Measurements from ENCODE around the gene TRNAU1AP. TPM values are rescaled to one million over a fixed set of nuclear protein-coding genes. Genes with fewer than 3 reads are reported as not detected.
A peak's percentile ranks its signal among the peaks of the same experiment; 100 is the strongest.
"Not testable (repeated sequence)": the region's sequence is repeated elsewhere in the genome, so short reads cannot be mapped to it uniquely, and the experiment has no call there.

TRNAU1AP gene
- total RNA-seq, 1 experiment from 2014 or later: 43.0 TPM

GRCh38 chr1:28591708-28592320, 38.9 kb downstream of the TRNAU1AP start, which contains the start of gene RAB42:
Gene RAB42, plus strand, starts transcription at chr1:28592265. Its CDS starts 247 bp downstream, at chr1:28592512.
- no peak within 1 kb of the TSS for H3K27ac ChIP-seq
- DNase-seq: peak in 1 of 2 experiments; percentile 32
- no TSS peak for BruUV-seq (replicated peaks)
- no peaks in the 10 kb centered on the region for H3F3A ChIP-seq (ENCODE audit: insufficient read depth, low read depth)
- H3K36me3 ChIP-seq (ENCODE audit: low read depth): no peaks in the 10 kb centered on the region
- no peaks in the 10 kb centered on the region for H3K79me2 ChIP-seq (ENCODE audit: low read depth)
- no peaks in the 10 kb centered on the region for H3K4me1 ChIP-seq (replicated peaks; ENCODE audit: insufficient read depth)
- intact Hi-C loops (cut with micrococcal nuclease; ENCODE audit: unreplicated experiment): no loop called here
- CTCF ChIA-PET: interaction anchor here (0.5 kb wide), 1 partner anchor 227 kb away, joined by 4 read pairs; no protein-coding TSS in a partner anchor
- no peaks in the 10 kb centered on the region for H3K9me3 ChIP-seq (ENCODE audit: insufficient read depth, low read depth)
- H2AFZ ChIP-seq: peak within 1 kb of the TSS; percentile 71
- H4K20me1 ChIP-seq (ENCODE audit: insufficient read depth): no peaks in the 10 kb centered on the region
- H3K27me3 ChIP-seq (ENCODE audit: insufficient read depth, low read depth): no peaks in the 10 kb centered on the region
- TF ChIP-seq EZH2 (IDR thresholded peaks at IDR 0.05; ENCODE audit: low read depth): no peak
- TF ChIP-seq, protein P1, sequence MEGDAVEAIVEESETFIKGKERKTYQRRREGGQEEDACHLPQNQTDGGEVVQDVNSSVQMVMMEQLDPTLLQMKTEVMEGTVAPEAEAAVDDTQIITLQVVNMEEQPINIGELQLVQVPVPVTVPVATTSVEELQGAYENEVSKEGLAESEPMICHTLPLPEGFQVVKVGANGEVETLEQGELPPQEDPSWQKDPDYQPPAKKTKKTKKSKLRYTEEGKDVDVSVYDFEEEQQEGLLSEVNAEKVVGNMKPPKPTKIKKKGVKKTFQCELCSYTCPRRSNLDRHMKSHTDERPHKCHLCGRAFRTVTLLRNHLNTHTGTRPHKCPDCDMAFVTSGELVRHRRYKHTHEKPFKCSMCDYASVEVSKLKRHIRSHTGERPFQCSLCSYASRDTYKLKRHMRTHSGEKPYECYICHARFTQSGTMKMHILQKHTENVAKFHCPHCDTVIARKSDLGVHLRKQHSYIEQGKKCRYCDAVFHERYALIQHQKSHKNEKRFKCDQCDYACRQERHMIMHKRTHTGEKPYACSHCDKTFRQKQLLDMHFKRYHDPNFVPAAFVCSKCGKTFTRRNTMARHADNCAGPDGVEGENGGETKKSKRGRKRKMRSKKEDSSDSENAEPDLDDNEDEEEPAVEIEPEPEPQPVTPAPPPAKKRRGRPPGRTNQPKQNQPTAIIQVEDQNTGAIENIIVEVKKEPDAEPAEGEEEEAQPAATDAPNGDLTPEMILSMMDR (conservative IDR thresholded peaks at IDR 0.05): no peak
- peak within 1 kb of the TSS; percentile 77 for H3K4me2 ChIP-seq
- peak within 1 kb of the TSS; percentile 54; the same call in 1 of the 2 replicates for H3K4me3 ChIP-seq
- H3K9me2 ChIP-seq (ENCODE audit: insufficient read depth): no peaks in the 10 kb centered on the region
- POLR2A ChIA-PET (ENCODE audit: unreplicated experiment): no interaction called here

GRCh38 chr1:28592321-28593071, 39.6 kb downstream of the TRNAU1AP start:
- no TSS peak for BruUV-seq (replicated peaks)
- Histone ChIP-seq H4K20me1 (ENCODE audit: insufficient read depth) (no peaks in the 10 kb centered on the region), H3F3A (ENCODE audit: insufficient read depth, low read depth) (no peaks in the 10 kb centered on the region), H3K4me1 (replicated peaks; ENCODE audit: insufficient read depth) (no peaks in the 10 kb centered on the region), H3K36me3 (ENCODE audit: low read depth) (no peaks in the 10 kb centered on the region), H3K9me3 (ENCODE audit: insufficient read depth, low read depth) (no peaks in the 10 kb centered on the region), H3K79me2 (ENCODE audit: low read depth) (no peaks in the 10 kb centered on the region), H3K27me3 (ENCODE audit: insufficient read depth, low read depth) (no peaks in the 10 kb centered on the region), H3K4me3 (peak overlapping the region; percentile 54; the same call in 1 of the 2 replicates), H3K27ac (no peak overlapping the region), H3K9me2 (ENCODE audit: insufficient read depth) (no peaks in the 10 kb centered on the region), H2AFZ (peak overlapping the region; percentile 71), H3K4me2 (peak overlapping the region; percentile 77)
- CTCF ChIA-PET: interaction anchor here (0.5 to 0.7 kb wide), 2 partner anchors 31 to 255 kb away, joined by 4 read pairs; no protein-coding TSS in a partner anchor
- DNase-seq: peak in 1 of 2 experiments; percentile 39
- intact Hi-C loops (cut with micrococcal nuclease; ENCODE audit: unreplicated experiment): no loop called here
- POLR2A ChIA-PET (ENCODE audit: unreplicated experiment): interaction anchor here (0.6 kb wide), 1 partner anchor 67 kb away, joined by 3 read pairs; no protein-coding TSS in a partner anchor
- no peak for TF ChIP-seq EZH2 (IDR thresholded peaks at IDR 0.05; ENCODE audit: low read depth)
- TF ChIP-seq, protein P1 (conservative IDR thresholded peaks at IDR 0.05): no peak

DNA sequence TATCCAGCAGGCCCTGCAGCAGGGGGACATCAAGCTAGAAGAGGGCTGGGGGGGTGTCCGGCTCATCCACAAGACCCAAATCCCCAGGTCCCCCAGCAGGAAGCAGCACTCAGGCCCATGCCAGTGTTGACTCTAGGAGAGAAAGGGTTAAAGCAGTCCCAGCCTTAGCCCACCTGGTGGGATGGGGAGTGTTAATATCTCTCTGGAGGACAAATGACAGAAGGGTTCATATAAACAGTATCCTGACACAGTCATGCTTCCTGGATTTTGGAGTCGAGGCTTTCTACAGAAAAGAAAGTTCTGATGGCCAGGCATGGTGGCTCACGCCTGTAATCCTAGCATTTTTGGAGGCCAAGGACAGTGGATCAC, 41.1 kb downstream of the TRNAU1AP start:
- H3K4me2 ChIP-seq; H3F3A ChIP-seq (ENCODE audit: insufficient read depth, low read depth); intact Hi-C loops (cut with micrococcal nuclease; ENCODE audit: unreplicated experiment); DNase-seq; H3K27ac ChIP-seq; H3K4me3 ChIP-seq; H3K9me2 ChIP-seq (ENCODE audit: insufficient read depth); H3K4me1 ChIP-seq (replicated peaks; ENCODE audit: insufficient read depth); CTCF ChIA-PET; H3K9me3 ChIP-seq (ENCODE audit: insufficient read depth, low read depth); H4K20me1 ChIP-seq (ENCODE audit: insufficient read depth); POLR2A ChIA-PET (ENCODE audit: unreplicated experiment); H3K36me3 ChIP-seq (ENCODE audit: low read depth); BruUV-seq (replicated peaks); H2AFZ ChIP-seq; H3K27me3 ChIP-seq (ENCODE audit: insufficient read depth, low read depth); H3K79me2 ChIP-seq (ENCODE audit: low read depth): not testable (repeated sequence)

GRCh38 chr1:28594686-28595411, 42.0 kb downstream of the TRNAU1AP start:
- H3F3A ChIP-seq (ENCODE audit: insufficient read depth, low read depth); H3K9me2 ChIP-seq (ENCODE audit: insufficient read depth); BruUV-seq (replicated peaks); H3K27ac ChIP-seq; H3K4me1 ChIP-seq (replicated peaks; ENCODE audit: insufficient read depth); H3K9me3 ChIP-seq (ENCODE audit: insufficient read depth, low read depth); intact Hi-C loops (cut with micrococcal nuclease; ENCODE audit: unreplicated experiment); H3K79me2 ChIP-seq (ENCODE audit: low read depth); H3K27me3 ChIP-seq (ENCODE audit: insufficient read depth, low read depth); H3K36me3 ChIP-seq (ENCODE audit: low read depth); H2AFZ ChIP-seq; H4K20me1 ChIP-seq (ENCODE audit: insufficient read depth); CTCF ChIA-PET; H3K4me2 ChIP-seq; H3K4me3 ChIP-seq: not testable (repeated sequence)
- POLR2A ChIA-PET (ENCODE audit: unreplicated experiment): interaction anchor here (0.7 kb wide), 1 partner anchor 13 kb away, joined by 5 read pairs; no protein-coding TSS in a partner anchor
- peak in 1 of 2 experiments; percentile 66 for DNase-seq

Measured in PC-9 (cell line).